ENCODE data around the gene CC2D1B.

Gene CC2D1B

DNA sequence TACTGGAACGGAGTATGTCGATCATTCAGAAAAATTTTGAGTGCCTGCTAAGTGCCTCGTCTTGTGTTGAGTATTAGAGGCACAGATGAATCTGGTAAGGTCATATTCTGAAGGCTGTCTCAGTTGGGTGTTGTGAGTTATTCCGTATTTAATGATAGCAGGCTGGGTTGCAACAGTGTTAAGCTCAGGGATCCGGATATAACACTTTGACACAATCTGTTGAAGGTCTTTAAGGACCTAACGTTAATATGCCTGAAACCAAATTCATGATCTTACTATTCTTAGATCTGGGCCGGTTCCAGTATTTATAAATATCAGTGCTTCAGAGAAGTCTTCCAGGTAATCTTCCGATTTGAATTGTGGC lies 39.0 kb upstream of the CC2D1B start:
- H3F3A ChIP-seq (ENCODE audit: control insufficient read depth, insufficient read depth) = no peaks in the 10 kb centered on the region
- peaks cover 9% of the 10 kb centered on the region; the same call in 1 of the 2 replicates for H4K20me1 ChIP-seq (ENCODE audit: control insufficient read depth, insufficient read depth, low read depth, low read length)
- H3K4me1 ChIP-seq (ENCODE audit: control insufficient read depth, low read length) = peaks cover 29% of the 10 kb centered on the region
- peak overlapping the region; percentile 79 for H3K27ac ChIP-seq (ENCODE audit: low read depth, low read length)
- peak overlapping the region; percentile 92 for H3K4me3 ChIP-seq (ENCODE audit: low read length)
- H3K4me2 ChIP-seq (ENCODE audit: low read length) = peak overlapping the region; percentile 76
- no peaks in the 10 kb centered on the region for H3K27me3 ChIP-seq (ENCODE audit: control insufficient read depth, low read length)
- no peak for TF ChIP-seq EZH2phosphoT487 (IDR thresholded peaks at IDR 0.05; ENCODE audit: borderline replicate concordance, low read length)
- TF ChIP-seq, protein P1, sequence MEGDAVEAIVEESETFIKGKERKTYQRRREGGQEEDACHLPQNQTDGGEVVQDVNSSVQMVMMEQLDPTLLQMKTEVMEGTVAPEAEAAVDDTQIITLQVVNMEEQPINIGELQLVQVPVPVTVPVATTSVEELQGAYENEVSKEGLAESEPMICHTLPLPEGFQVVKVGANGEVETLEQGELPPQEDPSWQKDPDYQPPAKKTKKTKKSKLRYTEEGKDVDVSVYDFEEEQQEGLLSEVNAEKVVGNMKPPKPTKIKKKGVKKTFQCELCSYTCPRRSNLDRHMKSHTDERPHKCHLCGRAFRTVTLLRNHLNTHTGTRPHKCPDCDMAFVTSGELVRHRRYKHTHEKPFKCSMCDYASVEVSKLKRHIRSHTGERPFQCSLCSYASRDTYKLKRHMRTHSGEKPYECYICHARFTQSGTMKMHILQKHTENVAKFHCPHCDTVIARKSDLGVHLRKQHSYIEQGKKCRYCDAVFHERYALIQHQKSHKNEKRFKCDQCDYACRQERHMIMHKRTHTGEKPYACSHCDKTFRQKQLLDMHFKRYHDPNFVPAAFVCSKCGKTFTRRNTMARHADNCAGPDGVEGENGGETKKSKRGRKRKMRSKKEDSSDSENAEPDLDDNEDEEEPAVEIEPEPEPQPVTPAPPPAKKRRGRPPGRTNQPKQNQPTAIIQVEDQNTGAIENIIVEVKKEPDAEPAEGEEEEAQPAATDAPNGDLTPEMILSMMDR (IDR thresholded peaks at IDR 0.05; ENCODE audit: low read depth, low read length, poor library complexity, severe bottlenecking) = no peak
- peaks cover 85% of the 10 kb centered on the region for H3K36me3 ChIP-seq (ENCODE audit: control insufficient read depth, low read length)
- peaks cover 79% of the 10 kb centered on the region for H3K79me2 ChIP-seq (ENCODE audit: control insufficient read depth, low read length)
- H3K9me2 ChIP-seq (replicated peaks; ENCODE audit: control insufficient read depth, low read length) = no peaks in the 10 kb centered on the region
- no peaks in the 10 kb centered on the region for H3K9me3 ChIP-seq (ENCODE audit: control insufficient read depth, insufficient read depth, low read length)

DNA sequence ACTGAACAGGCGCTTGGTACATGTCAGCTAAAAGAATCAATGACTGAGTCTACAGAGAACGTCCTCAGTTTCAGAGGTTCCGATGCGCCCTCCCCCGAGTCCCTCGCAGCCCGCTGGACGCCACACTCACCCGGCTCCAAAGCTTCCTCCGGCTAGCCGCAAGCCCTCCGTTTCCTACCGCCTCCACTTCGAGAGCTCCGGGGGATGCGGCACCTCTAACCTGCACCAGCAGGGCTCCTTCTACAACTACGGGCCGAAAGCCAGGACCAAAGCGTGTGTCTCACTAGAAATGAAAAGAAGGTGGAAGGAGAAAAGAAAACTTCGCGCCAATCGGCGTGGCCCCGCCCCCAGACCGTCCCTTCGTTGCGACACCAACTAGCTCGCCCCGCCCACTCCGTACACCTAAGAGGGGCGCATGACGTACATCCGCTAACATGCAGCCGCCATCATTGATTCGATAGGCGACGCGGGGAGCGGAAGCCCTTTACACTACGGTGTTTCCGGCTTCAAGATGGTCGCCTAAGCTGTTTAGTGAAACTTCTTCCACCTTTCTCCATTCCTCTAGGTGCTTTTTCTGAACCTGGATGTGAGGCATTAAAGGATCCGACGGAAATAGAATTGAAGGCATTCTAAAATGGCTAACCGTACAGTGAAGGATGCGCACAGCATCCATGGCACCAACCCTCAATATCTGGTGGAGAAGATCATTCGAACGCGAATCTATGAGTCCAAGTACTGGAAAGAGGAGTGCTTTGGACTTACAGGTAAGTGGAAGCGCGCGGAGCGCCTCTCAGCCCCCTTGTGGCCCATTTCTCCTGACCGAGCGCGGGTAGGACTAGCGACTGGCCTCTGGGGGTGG lies 38.3 kb upstream of the CC2D1B start, which contains the start of the genes ORC1 and PRPF38A:
Gene ORC1 (minus strand): TSS at position 308 of the 859 bp plus-strand sequence. CDS start 2,200 bp downstream, outside the sequence.
Gene PRPF38A (plus strand): TSS at position 487 of the 859 bp plus-strand sequence. CDS start 148 bp downstream, at position 635.
- H3K4me2 ChIP-seq (ENCODE audit: low read length) = peak within 1 kb of the TSS; percentile 76
- peaks cover 9% of the 10 kb centered on the region; the same call in 1 of the 2 replicates for H4K20me1 ChIP-seq (ENCODE audit: control insufficient read depth, insufficient read depth, low read depth, low read length)
- H3F3A ChIP-seq (ENCODE audit: control insufficient read depth, insufficient read depth) = no peaks in the 10 kb centered on the region
- H3K27ac ChIP-seq (ENCODE audit: low read depth, low read length) = peak within 1 kb of the TSS; percentile 79
- peaks cover 84% of the 10 kb centered on the region for H3K36me3 ChIP-seq (ENCODE audit: control insufficient read depth, low read length)
- peak within 1 kb of the TSS; percentile 92 for H3K4me3 ChIP-seq (ENCODE audit: low read length)
- TF ChIP-seq, protein P1 (IDR thresholded peaks at IDR 0.05; ENCODE audit: low read depth, low read length, poor library complexity, severe bottlenecking) = peak; percentile 85
- TF ChIP-seq EZH2phosphoT487 (IDR thresholded peaks at IDR 0.05; ENCODE audit: borderline replicate concordance, low read length) = no peak
- no peaks in the 10 kb centered on the region for H3K9me2 ChIP-seq (replicated peaks; ENCODE audit: control insufficient read depth, low read length)
- H3K79me2 ChIP-seq (ENCODE audit: control insufficient read depth, low read length) = peaks cover 83% of the 10 kb centered on the region
- H3K4me1 ChIP-seq (ENCODE audit: control insufficient read depth, low read length) = peaks cover 29% of the 10 kb centered on the region
- H3K9me3 ChIP-seq (ENCODE audit: control insufficient read depth, insufficient read depth, low read length) = no peaks in the 10 kb centered on the region
- no peaks in the 10 kb centered on the region for H3K27me3 ChIP-seq (ENCODE audit: control insufficient read depth, low read length)

DNA sequence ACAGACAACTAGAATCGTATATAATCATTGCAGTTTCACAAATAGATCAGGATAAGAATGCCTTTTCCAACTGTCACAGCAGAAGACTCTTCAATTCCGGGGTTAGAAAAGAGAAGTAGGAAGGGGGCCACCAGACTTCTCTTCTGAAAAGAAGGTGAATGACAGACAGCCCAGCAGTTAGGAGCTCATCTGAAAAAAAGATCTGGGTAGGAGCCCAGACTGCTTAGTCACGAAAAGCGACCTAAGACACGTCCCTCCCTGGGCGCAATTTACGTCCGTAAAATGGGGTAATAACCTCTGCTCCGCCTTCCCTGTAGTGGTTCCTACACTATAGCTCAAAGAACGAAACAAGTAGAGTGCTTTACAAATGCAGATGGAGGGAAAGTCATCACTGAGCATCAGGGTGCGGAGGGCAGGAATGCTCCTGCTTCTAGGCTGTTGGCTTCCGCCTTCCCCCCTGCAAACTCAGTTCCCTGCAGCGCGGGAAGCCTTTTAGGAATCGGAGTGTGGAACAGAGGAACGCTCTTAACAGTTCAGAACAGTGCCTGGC lies 37.6 kb upstream of the CC2D1B start:
- peaks cover 29% of the 10 kb centered on the region for H3K4me1 ChIP-seq (ENCODE audit: control insufficient read depth, low read length)
- TF ChIP-seq, protein P1 (IDR thresholded peaks at IDR 0.05; ENCODE audit: low read depth, low read length, poor library complexity, severe bottlenecking) = no peak
- no peak for TF ChIP-seq EZH2phosphoT487 (IDR thresholded peaks at IDR 0.05; ENCODE audit: borderline replicate concordance, low read length)
- H3K79me2 ChIP-seq (ENCODE audit: control insufficient read depth, low read length) = peaks cover 88% of the 10 kb centered on the region
- peaks cover 9% of the 10 kb centered on the region; the same call in 1 of the 2 replicates for H4K20me1 ChIP-seq (ENCODE audit: control insufficient read depth, insufficient read depth, low read depth, low read length)
- H3K27ac ChIP-seq (ENCODE audit: low read depth, low read length) = peak overlapping the region; percentile 79
- peak overlapping the region; percentile 92 for H3K4me3 ChIP-seq (ENCODE audit: low read length)
- H3K27me3 ChIP-seq (ENCODE audit: control insufficient read depth, low read length) = no peaks in the 10 kb centered on the region
- H3K9me3 ChIP-seq (ENCODE audit: control insufficient read depth, insufficient read depth, low read length) = no peaks in the 10 kb centered on the region
- H3K9me2 ChIP-seq (replicated peaks; ENCODE audit: control insufficient read depth, low read length) = no peaks in the 10 kb centered on the region
- peak overlapping the region; percentile 76 for H3K4me2 ChIP-seq (ENCODE audit: low read length)
- no peaks in the 10 kb centered on the region for H3F3A ChIP-seq (ENCODE audit: control insufficient read depth, insufficient read depth)
- peaks cover 82% of the 10 kb centered on the region for H3K36me3 ChIP-seq (ENCODE audit: control insufficient read depth, low read length)

All from DOHH2 (cell line).